Measurements from ENCODE around the gene PRUNE1. TPM values are rescaled to one million over a fixed set of nuclear protein-coding genes. Genes with fewer than 3 reads are reported as not detected.

PRUNE1 gene
- total and polyA plus RNA-seq, 4 donors, result 6.1 to 10.6 (median 9.4) TPM

- Histone ChIP-seq H3K27me3 (ENCODE audit: control insufficient read depth in 4 of 4, insufficient read depth in 4 of 4, low read length in 3 of 4) (no peaks in the 10 kb centered on the region), H3K4me3 (ENCODE audit: low read depth in 1 of 3, low read length in 3 of 3) (peak overlapping the region in 1 of 3 donors; percentile 78), H3K4me1 (ENCODE audit: control insufficient read depth in 4 of 4, insufficient read depth in 4 of 4, low read length in 3 of 4) (peaks cover 18 to 68% (median 61%) of the 10 kb centered on the region in 4 donors), H3K9ac (ENCODE audit: low read depth in 1 of 2, low read length in 2 of 2) (peak overlapping the region in 1 of 2 donors; percentile 64), H3K27ac (ENCODE audit: low read depth in 1 of 2, low read length in 2 of 2) (peak overlapping the region; percentile 84), H3K9me3 (ENCODE audit: control insufficient read depth in 4 of 4, low read length in 3 of 4) (no peaks in the 10 kb centered on the region), H3K36me3 (ENCODE audit: control insufficient read depth in 4 of 4, insufficient read depth in 3 of 4, low read depth in 1 of 4, low read length in 3 of 4) (no peaks in the 10 kb centered on the region)
- DNase-seq (ENCODE audit: low spot score), result no peak
- 6% methylated on average over 4 of the region's 4 CpGs for WGBS
- TF ChIP-seq NR2F2 (IDR thresholded peaks at IDR 0.05), result no peak
- no peak for TF ChIP-seq HNF4A (conservative IDR thresholded peaks at IDR 0.05)
- TF ChIP-seq ATF3 (IDR thresholded peaks at IDR 0.05), result no peak
- no peak for TF ChIP-seq HNF4G (IDR thresholded peaks at IDR 0.05)
- no peak for TF ChIP-seq ZBTB33 (IDR thresholded peaks at IDR 0.05)
- TF ChIP-seq SP1 (IDR thresholded peaks at IDR 0.05), result no peak
Observed at GRCh38 chr1:151007853-151008243, 401 bp upstream of the PRUNE1 start.

- no peaks in the 10 kb centered on the region for H3K9me3 ChIP-seq (ENCODE audit: control insufficient read depth in 4 of 4, low read length in 3 of 4)
- H3K4me1 ChIP-seq (ENCODE audit: control insufficient read depth in 4 of 4, insufficient read depth in 4 of 4, low read length in 3 of 4), result peaks cover 18 to 75% (median 62%) of the 10 kb centered on the region in 4 donors
- no peak for DNase-seq (ENCODE audit: low spot score)
- H3K9ac ChIP-seq (ENCODE audit: low read depth in 1 of 2, low read length in 2 of 2), result peak overlapping the region; percentile 42 to 95
- TF ChIP-seq RAD21 (IDR thresholded peaks at IDR 0.05) (no peak), REST (IDR thresholded peaks at IDR 0.05) (no peak), SP1 (IDR thresholded peaks at IDR 0.05) (no peak), HNF4G (IDR thresholded peaks at IDR 0.05) (no peak), ZBTB33 (IDR thresholded peaks at IDR 0.05) (no peak), NR2F2 (IDR thresholded peaks at IDR 0.05) (no peak), YY1 (IDR thresholded peaks at IDR 0.05) (no peak), GABPA (IDR thresholded peaks at IDR 0.05 in 1 of 2, conservative IDR thresholded peaks at IDR 0.05 in 1 of 2) (no peak), TAF1 (conservative IDR thresholded peaks at IDR 0.05) (no peak), MAX (IDR thresholded peaks at IDR 0.05) (no peak), EGR1 (IDR thresholded peaks at IDR 0.05; ENCODE audit: low read depth in 2 of 2) (no peak), HNF4A (conservative IDR thresholded peaks at IDR 0.05) (no peak), FOXA1 (IDR thresholded peaks at IDR 0.05) (no peak), CTCF (IDR thresholded peaks at IDR 0.05; ENCODE audit: low read depth, low read length, missing input control) (no peak)
- H3K4me3 ChIP-seq (ENCODE audit: low read depth in 1 of 3, low read length in 3 of 3), result peak overlapping the region; percentile 53 to 78 (median 76)
- H3K36me3 ChIP-seq (ENCODE audit: control insufficient read depth in 4 of 4, insufficient read depth in 3 of 4, low read depth in 1 of 4, low read length in 3 of 4), result no peaks in the 10 kb centered on the region
- 33% methylated on average over 3 of the region's 3 CpGs for WGBS
- H3K27ac ChIP-seq (ENCODE audit: low read depth in 1 of 2, low read length in 2 of 2), result peak overlapping the region; percentile 84
- H3K27me3 ChIP-seq (ENCODE audit: control insufficient read depth in 4 of 4, insufficient read depth in 4 of 4, low read length in 3 of 4), result no peaks in the 10 kb centered on the region
Observed at GRCh38 chr1:151009206-151009587, 948 bp downstream of the PRUNE1 start.

Measured in liver (tissue), 9 donors.